IMR-90 (cell line): ENCODE measurements around the gene ARMC3. TPM values are rescaled to one million over a fixed set of nuclear protein-coding genes. Genes with fewer than 3 reads are reported as not detected.

Experiments used
- ATAC-seq: fragments of 200-7000 bp; cut with Tn5 transposase; 2 replicates; pipeline ENCODE4 v1.9.1; 2020; ENCODE audit warnings: low read depth, mild to moderate bottlenecking, moderate library complexity
- BruUV-seq: library from RNA; stranded (reverse); fragments of 400-500 nt; replicated peaks from 2 replicates; lab custom pipeline; 2021; lab: Mats Ljungman, UMichigan
- CTCF ChIA-PET: fragments of 300-600 bp; formaldehyde crosslinking; extraction: SDS; loops from one replicate; lab custom pipeline; 2021; ENCODE audit warnings: antibody characterized with exemption; lab: Yijun Ruan, JAX
- POLR2A ChIA-PET: fragments of 300-600 bp; sonication (Branson Sonifier 250); formaldehyde crosslinking; loops from one replicate; lab custom pipeline; 2022; ENCODE audit warnings: antibody characterized with exemption; ENCODE audit not compliant: unreplicated experiment; lab: Charles Lee
- DNase-seq: peaks from one replicate; pipeline ENCODE4 v3.0.0; 2013
- H2AFZ ChIP-seq: replicated peaks from 2 replicates; pipeline ENCODE3; 2013; ENCODE audit warnings: low read length, mild to moderate bottlenecking; ENCODE audit not compliant: poor library complexity
- H2AK5ac ChIP-seq: 2 replicates; pipeline ENCODE4 v1.6.1; 2013; ENCODE audit warnings: low read depth, low read length, inconsistent platforms
- H2AK9ac ChIP-seq: replicated peaks from 2 replicates; pipeline ENCODE3; 2013; ENCODE audit warnings: mild to moderate bottlenecking, low read depth, low read length, moderate library complexity; ENCODE audit not compliant: poor library complexity
- H2BK120ac ChIP-seq: 2 replicates; pipeline ENCODE4 v1.6.1; 2013; ENCODE audit warnings: low read depth, low read length, inconsistent platforms
- H2BK15ac ChIP-seq: 3 replicates; pipeline ENCODE4 v1.6.1; 2013; ENCODE audit warnings: low read depth, low read length, inconsistent platforms
- H2BK20ac ChIP-seq: 2 replicates; pipeline ENCODE4 v1.6.1; 2013; ENCODE audit warnings: low read depth, mild to moderate bottlenecking, inconsistent platforms, low read length, moderate library complexity
- H2BK5ac ChIP-seq: 2 replicates; pipeline ENCODE4 v1.6.1; 2013; ENCODE audit warnings: mild to moderate bottlenecking, low read depth, low read length, inconsistent platforms; ENCODE audit not compliant: poor library complexity, severe bottlenecking
- H3K14ac ChIP-seq: replicated peaks from 2 replicates; pipeline ENCODE4 v1.6.1; 2013; ENCODE audit warnings: low read depth, low read length, inconsistent platforms
- H3K18ac ChIP-seq: 2 replicates; pipeline ENCODE4 v1.6.1; 2013; ENCODE audit warnings: low read depth, low read length, control low read depth
- H3K23ac ChIP-seq: 2 replicates; pipeline ENCODE4 v1.6.1; 2013; ENCODE audit warnings: low read depth, low read length, inconsistent platforms
- H3K27ac ChIP-seq: 2 replicates; pipeline ENCODE4 v1.5.1; 2013; ENCODE audit warnings: mild to moderate bottlenecking, control low read depth, low read length; ENCODE audit not compliant: insufficient read depth
- H3K27me3 ChIP-seq: 2 replicates; pipeline ENCODE4 v1.6.1; 2013; ENCODE audit warnings: low read length; ENCODE audit not compliant: control insufficient read depth, insufficient read depth
- H3K36me3 ChIP-seq: 2 replicates; pipeline ENCODE4 v1.6.1; 2013; ENCODE audit warnings: low read length, mixed read lengths; ENCODE audit not compliant: control insufficient read depth, insufficient read depth
- H3K4ac ChIP-seq: 2 replicates; pipeline ENCODE4 v1.6.1; 2013; ENCODE audit warnings: low read depth, low read length, inconsistent platforms
- H3K4me1 ChIP-seq: 2 replicates; pipeline ENCODE4 v1.6.1; 2013; ENCODE audit warnings: low read length, mixed read lengths; ENCODE audit not compliant: control insufficient read depth, insufficient read depth
- H3K4me2 ChIP-seq: 2 replicates; pipeline ENCODE4 v1.6.1; 2013; ENCODE audit warnings: low read depth, mild to moderate bottlenecking, control low read depth, low read length, moderate library complexity
- H3K4me3 ChIP-seq: 2 replicates; pipeline ENCODE4 v1.5.1; 2013; ENCODE audit warnings: low read depth, mild to moderate bottlenecking, control low read depth, low read length, moderate library complexity; ENCODE audit not compliant: insufficient read depth
- H3K56ac ChIP-seq: 2 replicates; pipeline ENCODE4 v1.6.1; 2013; ENCODE audit warnings: low read length, inconsistent platforms; ENCODE audit not compliant: insufficient read depth; ENCODE audit errors: extremely low read depth
- H3K79me1 ChIP-seq, 2 experiments: 2 replicates each; pipeline ENCODE4 v1.6.1; 2013; ENCODE audit warnings: low read length in 2 of 2, inconsistent platforms in 1 of 2, low read depth in 1 of 2
- H3K9ac ChIP-seq: 2 replicates; pipeline ENCODE4 v1.6.1; 2013; ENCODE audit warnings: low read depth, low read length, control low read depth
- H3K9me1 ChIP-seq: 2 replicates; pipeline ENCODE4 v1.6.1; 2013; ENCODE audit warnings: low read length, inconsistent platforms; ENCODE audit not compliant: insufficient read depth
- H3K9me3 ChIP-seq: 2 replicates; pipeline ENCODE4 v1.6.1; 2013; ENCODE audit warnings: low read length; ENCODE audit not compliant: control insufficient read depth, insufficient read depth
- H4K20me1 ChIP-seq: 2 replicates; pipeline ENCODE4 v1.6.1; 2013; ENCODE audit warnings: low read length, inconsistent platforms; ENCODE audit not compliant: insufficient read depth
- H4K5ac ChIP-seq: 2 replicates; pipeline ENCODE4 v1.6.1; 2013; ENCODE audit warnings: mild to moderate bottlenecking, low read depth, low read length, control low read depth
- H4K8ac ChIP-seq, 2 experiments: 2 replicates each; pipeline ENCODE4 v1.6.1; 2013; ENCODE audit warnings: low read depth in 2 of 2, low read length in 2 of 2, control low read depth in 1 of 2, inconsistent platforms in 1 of 2
- H4K91ac ChIP-seq: 2 replicates; pipeline ENCODE4 v1.6.1; 2013; ENCODE audit warnings: low read depth, low read length, inconsistent platforms; ENCODE audit not compliant: insufficient read depth
- BHLHE40 ChIP-seq: fragments of 150-350 bp; IDR thresholded peaks from 2 replicates; pipeline ENCODE4 v1.6.1; 2016; ENCODE audit warnings: mild to moderate bottlenecking, low read depth, low read length
- CEBPB ChIP-seq: IDR thresholded peaks from 2 replicates; pipeline ENCODE4 v1.6.1; 2012; ENCODE audit warnings: low read depth, low read length, improper control_type of control experiment
- CHD1 ChIP-seq: IDR thresholded peaks from 2 replicates; pipeline ENCODE4 v1.6.1; 2012; ENCODE audit warnings: low read depth, low read length, improper control_type of control experiment
- MXI1 ChIP-seq: IDR thresholded peaks from 2 replicates; pipeline ENCODE4 v1.6.1; 2012; ENCODE audit warnings: low read depth, mild to moderate bottlenecking, low read length, moderate library complexity, borderline replicate concordance
- NFE2L2 ChIP-seq: fragments of 150-350 bp; IDR thresholded peaks from 2 replicates; pipeline ENCODE4 v1.6.1; 2016; ENCODE audit warnings: low read depth, mild to moderate bottlenecking, low read length
- POLR2A ChIP-seq: IDR thresholded peaks from 2 replicates; pipeline ENCODE4 v1.6.1; 2012; ENCODE audit warnings: mild to moderate bottlenecking, low read depth, low read length
- RAD21 ChIP-seq: IDR thresholded peaks from 2 replicates; pipeline ENCODE4 v1.6.1; 2012; ENCODE audit warnings: low read length, improper control_type of control experiment
- RCOR1 ChIP-seq: IDR thresholded peaks from 2 replicates; pipeline ENCODE4 v1.6.1; 2012; ENCODE audit warnings: mild to moderate bottlenecking, low read length, improper control_type of control experiment; ENCODE audit not compliant: insufficient replicate concordance
- RFX5 ChIP-seq: IDR thresholded peaks from 2 replicates; pipeline ENCODE4 v1.8.0; 2012; ENCODE audit warnings: low read depth, mild to moderate bottlenecking, low read length, moderate library complexity
- SMC3 ChIP-seq: fragments of 150-350 bp; IDR thresholded peaks from 2 replicates; pipeline ENCODE4 v1.6.1; 2016; ENCODE audit warnings: low read depth, mild to moderate bottlenecking, antibody characterized with exemption, low read length, moderate library complexity
- dilution Hi-C: fragments of 300-500 bp; cut with HindIII; formaldehyde crosslinking; loops from one replicate; pipeline ENCODE4 v1.14.3; 2018; ENCODE audit warnings: low sequenced_read_pairs; ENCODE audit not compliant: unreplicated experiment
- in situ Hi-C: fragments of 300-500 bp; cut with MboI; formaldehyde crosslinking; loops from 3 replicates; pipeline ENCODE4 v1.14.3; 2019; ENCODE audit warnings: low sequenced_read_pairs, inconsistent platforms, mixed read lengths
- intact Hi-C: fragments of 100-400 bp; cut with micrococcal nuclease; formaldehyde crosslinking; loops from 2 replicates; pipeline ENCODE4 v1.10.0; 2022
- polyA plus RNA-seq, 3 experiments: library from polyadenylated mRNA; depleted of rRNA; stranded (reverse); fragments of >200 nt; gene quantifications; 2 replicates each; pipeline ENCODE4 v1.2.3, GENCODE V29; 2012; ENCODE audit warnings: low replicate concordance in 1 of 3
- total RNA-seq: library from RNA; depleted of rRNA; stranded (reverse); fragments of >200 nt; gene quantifications from 2 replicates; pipeline ENCODE4 v1.2.3, GENCODE V29; 2012

ARMC3 gene
- total and polyA plus RNA-seq, 2 of the 4 experiments (the other 2 are of a cell fraction), result not detected

DNA sequence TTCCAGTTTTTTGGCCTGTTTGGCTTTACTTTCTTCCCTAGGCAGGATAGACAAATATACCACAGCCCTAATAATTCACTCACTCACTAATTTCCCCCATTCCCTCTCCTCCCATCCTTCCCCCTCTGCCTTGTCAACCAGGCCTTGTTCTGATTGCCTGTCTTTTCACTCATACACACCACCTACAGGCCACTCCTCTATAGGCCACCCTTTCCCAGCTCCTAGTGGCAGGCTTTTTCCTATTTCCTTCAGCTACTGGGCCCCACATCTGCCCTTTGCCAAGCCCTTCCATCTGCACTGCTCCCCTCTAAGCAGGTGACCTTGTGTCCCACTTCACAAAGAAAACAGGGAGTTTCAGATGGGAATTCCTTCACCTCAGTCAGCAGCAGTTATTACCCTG, 107.7 kb downstream of the ARMC3 start:
- Histone ChIP-seq H2BK5ac (no peak overlapping the region), H3K18ac (no peak overlapping the region), H3K79me1 (no peaks in the 10 kb centered on the region), H4K5ac (no peak overlapping the region), H2AK9ac (no peak overlapping the region), H3K9me3 (no peaks in the 10 kb centered on the region), H2AFZ (no peak overlapping the region), H3K4me3 (no peak overlapping the region), H3K14ac (no peak overlapping the region), H4K8ac (no peak overlapping the region), H3K27me3 (no peaks in the 10 kb centered on the region), H3K27ac (no peak overlapping the region), H3K23ac (no peak overlapping the region), H2BK15ac (no peak overlapping the region), H3K56ac (no peak overlapping the region), H3K9ac (no peak overlapping the region), H2BK20ac (no peak overlapping the region), H4K20me1 (no peaks in the 10 kb centered on the region), H3K4me1 (no peaks in the 10 kb centered on the region), H3K36me3 (no peaks in the 10 kb centered on the region), H3K4ac (no peak overlapping the region), H3K4me2 (no peak overlapping the region), H2AK5ac (no peak overlapping the region), H4K91ac (no peak overlapping the region), H3K9me1 (no peaks in the 10 kb centered on the region), H2BK120ac (no peak overlapping the region)
- dilution Hi-C loops (no loop called here), in situ Hi-C loops (no loop called here), intact Hi-C loops (no loop called here)
- ChIA-PET POLR2A (no interaction called here), CTCF (no interaction called here)
- no peak for DNase-seq
- no TSS peak for BruUV-seq
- TF ChIP-seq RAD21 (no peak), RCOR1 (no peak), CEBPB (no peak), NFE2L2 (no peak), SMC3 (no peak), RFX5 (no peak), MXI1 (no peak), BHLHE40 (no peak), CHD1 (no peak), POLR2A (no peak)
- no peak for ATAC-seq
